ENCODE data around the gene PLA2G12B.
A peak's percentile ranks its signal among the peaks of the same experiment; 100 is the strongest.
"Not testable (repeated sequence)": the region's sequence is repeated elsewhere in the genome, so short reads cannot be mapped to it uniquely, and the experiment has no call there.

PLA2G12B gene

DNA sequence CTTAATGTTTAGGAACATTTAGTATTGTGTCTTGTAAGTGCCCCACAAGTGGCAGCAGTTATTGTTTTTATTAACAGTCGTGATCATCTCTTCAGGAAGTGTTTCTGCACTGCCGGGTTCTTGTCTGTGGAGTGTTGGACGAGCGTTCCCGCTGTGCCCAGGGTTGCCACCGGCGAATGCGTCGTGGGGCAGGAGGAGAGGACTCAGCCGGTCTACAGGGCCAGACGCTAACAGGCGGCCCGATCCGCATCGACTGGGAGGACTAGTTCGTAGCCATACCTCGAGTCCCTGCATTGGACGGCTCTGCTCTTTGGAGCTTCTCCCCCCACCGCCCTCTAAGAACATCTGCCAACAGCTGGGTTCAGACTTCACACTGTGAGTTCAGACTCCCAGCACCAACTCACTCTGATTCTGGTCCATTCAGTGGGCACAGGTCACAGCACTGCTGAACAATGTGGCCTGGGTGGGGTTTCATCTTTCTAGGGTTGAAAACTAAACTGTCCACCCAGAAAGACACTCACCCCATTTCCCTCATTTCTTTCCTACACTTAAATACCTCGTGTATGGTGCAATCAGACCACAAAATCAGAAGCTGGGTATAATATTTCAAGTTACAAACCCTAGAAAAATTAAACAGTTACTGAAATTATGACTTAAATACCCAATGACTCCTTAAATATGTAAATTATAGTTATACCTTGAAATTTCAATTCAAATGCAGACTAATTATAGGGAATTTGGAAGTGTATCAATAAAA is 22.2 kb downstream of the PLA2G12B start:
- no peak for DNase-seq

DNA sequence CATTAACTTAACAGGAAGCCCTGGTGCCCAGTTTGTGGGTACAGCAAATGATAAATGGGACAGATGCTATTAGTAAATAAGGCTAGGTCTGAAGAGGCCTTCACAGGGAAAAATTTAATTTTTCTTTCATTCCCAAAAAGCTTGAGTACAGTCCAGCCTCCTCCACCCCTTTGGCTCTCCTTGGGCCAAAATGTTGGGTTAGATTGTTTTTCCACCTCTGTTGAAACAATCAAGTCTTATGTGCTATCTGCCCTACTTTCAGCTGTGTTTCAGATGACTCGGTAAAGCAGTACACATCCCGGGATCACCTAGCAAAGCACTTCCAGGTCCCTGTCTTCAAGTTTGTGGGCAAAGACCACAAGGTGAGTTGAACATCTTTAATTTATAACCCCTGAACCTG is 24.3 kb downstream of the PLA2G12B start:
- DNase-seq: peak; percentile 32

DNA sequence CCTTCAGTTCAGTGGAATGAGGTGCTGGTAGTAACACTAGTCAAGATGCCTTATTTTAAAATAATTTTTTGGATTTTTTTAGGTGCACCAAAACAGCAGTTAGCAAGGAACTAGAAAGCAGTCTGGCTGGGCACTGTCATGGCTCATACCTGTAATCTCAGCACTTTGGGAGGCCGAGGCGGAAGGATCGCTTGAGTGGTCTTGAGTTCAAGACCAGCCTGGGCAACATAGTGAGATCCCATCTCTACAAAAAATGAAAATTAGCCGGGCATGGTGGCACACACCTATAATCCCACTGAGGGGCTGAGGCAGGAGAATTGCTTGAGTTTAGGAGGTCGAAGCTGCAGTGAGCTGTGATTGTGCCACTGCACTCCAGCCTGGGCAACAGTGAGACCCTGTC is 25.8 kb downstream of the PLA2G12B start:
- DNase-seq: no peak

DNA sequence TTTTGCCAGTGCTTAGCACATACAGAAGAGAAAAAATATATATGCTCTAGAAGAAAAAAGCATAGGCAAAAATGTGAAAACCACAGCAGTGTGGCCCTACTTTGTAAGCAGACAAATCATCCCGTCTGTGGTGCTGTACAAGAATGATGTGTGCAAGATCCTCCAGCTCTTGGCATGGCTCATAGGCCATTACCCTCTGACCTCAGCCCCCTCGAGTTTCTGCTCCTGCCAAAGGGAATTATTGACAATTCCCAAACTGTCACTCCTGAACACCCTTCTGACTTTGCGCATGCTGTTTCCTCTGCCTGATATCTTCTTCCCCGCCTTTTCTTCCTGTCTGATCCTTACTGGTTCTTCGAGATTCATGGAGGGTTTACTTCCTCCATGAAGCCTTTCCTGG is 27.1 kb downstream of the PLA2G12B start:
- no peak for DNase-seq

DNA sequence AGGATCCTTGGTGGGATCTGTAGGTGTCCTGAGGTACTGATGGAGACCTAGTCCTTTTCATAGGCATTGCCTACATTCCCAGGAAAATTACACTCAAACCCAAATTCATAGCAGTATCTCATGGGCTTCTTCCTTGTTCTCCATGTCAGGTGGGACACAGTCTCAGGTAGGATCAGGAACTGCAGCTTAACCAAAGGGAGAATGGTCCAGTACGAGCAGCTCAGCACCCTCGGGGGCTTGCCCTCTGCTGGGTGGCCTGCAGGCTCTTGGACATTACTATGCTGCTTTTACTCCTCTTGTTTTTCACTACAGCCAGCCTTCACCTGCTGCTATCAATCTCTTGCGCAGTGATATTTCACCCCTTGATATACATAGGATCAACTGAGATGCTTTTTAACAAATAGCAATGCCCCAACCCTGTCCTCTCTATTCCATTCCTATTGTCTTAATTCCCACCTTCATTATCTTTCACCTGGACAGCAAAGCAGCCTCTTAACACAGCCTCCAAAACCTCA is 28.6 kb downstream of the PLA2G12B start:
- no peak for DNase-seq

DNA sequence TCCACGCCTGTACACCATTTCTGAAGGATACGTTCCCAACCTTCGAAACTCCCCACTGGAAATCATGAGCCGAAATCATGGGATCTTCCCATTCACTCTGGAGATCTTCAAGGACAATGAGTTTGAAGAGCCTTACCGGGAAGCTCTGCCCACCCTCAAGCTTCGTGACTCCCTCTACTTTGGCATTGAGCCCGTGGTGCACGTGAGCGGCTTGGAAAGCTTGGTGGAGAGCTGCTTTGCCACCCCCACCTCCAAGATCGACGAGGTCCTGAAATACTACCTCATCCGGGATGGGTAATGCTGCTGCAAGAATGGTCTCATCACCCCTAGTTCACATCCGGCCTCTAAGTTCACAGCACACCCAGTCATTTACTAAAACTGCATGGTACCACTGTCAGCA is 30.3 kb downstream of the PLA2G12B start:
- no peak for DNase-seq

DNA sequence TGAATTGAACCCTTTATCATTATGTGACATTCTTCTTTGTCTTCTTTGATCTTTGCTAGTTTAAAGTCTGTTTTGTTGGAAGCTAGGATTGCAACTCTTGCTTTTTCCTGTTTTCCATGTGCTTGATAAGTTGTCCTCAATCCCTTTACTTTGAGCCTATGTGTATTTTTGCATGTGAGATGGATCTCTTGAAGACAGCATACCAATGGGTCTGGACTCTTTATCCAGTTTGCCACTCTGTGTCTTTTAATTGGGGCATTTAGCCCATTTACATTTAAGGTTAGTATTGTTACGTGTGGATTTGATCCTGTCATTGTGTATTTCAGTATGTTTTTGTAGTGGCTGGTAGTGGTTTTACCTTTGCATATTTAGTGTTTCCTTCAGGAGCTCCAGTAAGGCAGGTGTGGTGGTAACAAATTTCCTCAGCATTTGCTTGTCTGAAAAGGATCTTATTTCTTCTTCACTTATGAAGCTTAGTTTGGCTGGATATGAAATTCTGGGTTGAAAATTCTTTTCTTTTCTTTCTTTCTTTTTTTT is 33.4 kb downstream of the PLA2G12B start:
- DNase-seq: not testable (repeated sequence)

DNA sequence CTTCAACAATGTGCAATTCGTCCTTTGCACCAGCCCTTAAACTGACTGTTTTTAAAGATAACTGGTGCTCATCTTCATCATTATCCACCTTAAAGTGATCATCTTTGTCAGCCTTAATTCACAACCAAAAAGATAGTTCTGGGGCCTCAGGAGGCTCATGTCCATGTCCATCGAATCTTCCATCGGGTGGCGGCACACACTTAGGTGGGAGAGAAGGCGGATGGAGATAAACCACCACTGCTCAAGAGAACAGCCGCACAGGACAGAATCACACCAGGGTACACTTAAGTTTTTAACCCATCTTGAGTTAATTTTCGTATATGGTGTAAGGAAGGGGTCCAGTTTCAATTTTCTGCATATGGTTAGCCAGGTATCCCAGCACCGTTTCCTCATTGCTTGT is 36.3 kb downstream of the PLA2G12B start:
- no peak for DNase-seq

DNA sequence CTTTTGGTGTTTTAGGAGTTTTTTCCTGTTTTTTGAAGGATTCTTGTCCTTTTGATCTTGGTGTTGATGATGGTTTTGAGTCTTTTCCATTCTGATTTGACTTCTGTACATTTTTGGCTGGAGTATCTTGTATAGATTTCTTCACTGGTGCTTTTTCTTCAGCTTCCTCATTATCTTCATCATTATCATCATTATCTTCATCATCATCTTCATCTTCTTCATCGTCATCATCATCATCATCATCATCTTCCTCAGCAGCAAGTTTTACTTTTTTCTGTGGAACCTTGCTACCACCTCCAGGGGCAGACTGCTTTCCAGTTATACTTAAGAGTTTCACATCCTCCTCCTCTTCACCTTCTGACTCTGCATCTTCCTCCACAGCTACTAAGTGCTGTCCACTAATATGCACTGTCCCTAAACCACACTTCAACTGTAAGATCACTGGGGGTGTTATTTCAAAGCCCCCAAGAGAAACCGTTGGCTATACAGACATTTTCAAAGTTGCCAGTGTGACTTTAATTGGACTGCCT is 36.7 kb downstream of the PLA2G12B start:
- DNase-seq: not testable (repeated sequence)

DNA sequence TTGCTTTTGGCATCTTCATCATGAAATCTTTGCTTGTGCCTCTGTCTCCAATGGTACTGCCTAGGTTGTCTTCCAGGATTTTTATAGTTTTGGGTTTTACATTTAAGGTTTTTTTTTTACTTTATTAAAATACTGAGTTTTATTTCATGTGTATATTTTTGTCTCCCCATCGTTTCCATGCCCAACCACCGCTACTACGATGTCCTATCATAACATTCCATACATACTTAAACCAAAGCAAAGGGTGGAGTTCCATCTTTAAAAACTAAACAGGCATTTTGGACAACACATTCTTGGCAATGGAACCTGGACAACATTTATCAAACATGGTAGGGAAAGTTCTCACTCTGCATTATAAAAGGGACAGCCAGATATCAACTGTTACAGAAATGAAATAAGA is 37.4 kb downstream of the PLA2G12B start:
- DNase-seq: not testable (repeated sequence)

DNA sequence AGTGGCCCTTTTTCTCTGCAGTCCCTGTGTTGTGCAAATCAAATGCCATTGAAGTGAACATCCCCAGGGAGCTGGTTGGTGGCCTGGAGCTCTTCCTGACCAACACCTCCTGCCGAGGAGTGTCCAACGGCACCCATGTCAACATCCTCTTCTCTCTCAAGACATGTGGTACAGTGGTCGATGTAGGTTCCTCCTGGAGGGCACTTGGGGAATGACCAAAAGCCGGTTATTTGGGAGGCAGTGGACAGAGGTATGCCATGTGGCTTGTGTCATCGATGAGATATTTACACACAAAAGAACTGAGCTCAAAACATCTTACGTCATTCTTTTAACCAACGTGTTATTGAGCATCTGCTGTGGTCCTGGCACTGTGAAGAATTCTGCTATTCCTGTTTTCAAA is 41.3 kb downstream of the PLA2G12B start:
- DNase-seq: no peak

DNA sequence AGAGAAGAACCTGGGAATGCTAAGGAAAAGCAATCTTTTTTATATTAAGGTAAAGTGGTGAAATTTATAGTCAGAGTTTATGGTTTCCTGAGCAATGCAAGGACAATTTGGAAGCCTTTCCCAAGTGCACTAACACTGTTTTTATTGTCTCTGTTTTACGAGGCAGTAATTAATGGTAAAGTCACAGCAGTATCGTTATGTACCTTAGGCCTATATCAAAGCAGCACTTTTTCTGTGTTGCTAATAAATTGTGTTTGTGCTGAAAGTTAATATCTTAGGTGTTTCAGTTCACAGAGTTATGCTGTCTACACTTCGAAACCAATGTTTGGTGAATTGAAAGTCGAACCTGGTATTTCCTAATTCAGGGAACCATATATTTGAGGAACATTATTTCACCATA is 41.9 kb downstream of the PLA2G12B start:
- DNase-seq: no peak

DNA sequence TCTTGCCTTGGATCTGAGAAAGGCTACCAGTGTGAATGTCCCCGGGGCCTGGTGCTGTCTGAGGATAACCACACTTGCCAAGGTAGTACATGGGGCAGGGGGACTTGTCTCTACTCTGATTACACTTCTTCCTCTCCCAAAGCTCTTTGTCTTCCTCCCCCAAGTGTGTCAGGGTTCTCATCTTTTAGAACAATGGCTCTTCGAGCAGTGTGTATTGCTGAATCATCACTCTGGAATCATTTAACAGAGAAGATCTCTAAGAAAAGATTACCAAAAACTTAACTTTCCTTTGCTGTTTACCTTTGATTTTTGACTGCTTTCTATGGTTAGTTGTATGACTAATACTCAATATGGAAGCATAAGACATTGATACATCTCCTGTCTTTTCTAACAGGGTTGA is 42.8 kb downstream of the PLA2G12B start:
- no peak for DNase-seq

DNA sequence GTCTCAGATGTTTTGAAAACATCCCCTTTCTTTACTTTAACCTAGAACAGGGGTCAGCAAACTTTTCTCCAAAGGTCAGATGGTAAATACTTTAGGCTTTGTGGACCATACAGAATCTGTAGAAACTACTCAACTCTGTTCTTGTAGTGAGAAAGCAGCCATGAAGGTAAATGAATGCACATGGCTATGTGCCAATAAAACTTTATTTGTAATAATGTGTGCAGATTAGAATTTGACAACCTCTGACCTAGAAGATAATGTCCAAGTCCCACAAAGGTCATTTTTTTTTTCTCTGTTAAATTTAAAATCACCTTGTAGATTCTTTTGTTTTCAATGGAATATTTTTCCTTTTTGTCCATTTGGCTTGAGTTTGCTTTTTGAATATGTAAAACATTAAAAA is 43.9 kb downstream of the PLA2G12B start:
- no peak for DNase-seq

DNA sequence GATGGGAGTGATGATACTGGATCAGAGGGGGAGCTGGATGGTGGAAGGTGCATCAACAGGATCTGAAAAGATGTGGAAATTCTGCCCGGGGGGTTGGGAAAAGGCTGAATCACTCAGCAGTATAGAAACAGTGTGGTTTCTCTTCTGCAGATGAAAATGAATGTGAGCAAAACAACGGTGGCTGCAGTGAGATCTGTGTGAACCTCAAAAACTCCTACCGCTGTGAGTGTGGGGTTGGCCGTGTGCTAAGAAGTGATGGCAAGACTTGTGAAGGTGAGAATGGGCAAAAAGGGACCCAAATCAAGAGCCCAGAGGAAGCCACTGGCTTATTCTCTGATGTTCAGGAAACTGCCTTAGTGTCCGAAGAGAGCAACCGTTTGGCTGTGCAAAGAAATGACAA is 48.2 kb downstream of the PLA2G12B start:
- DNase-seq: no peak

DNA sequence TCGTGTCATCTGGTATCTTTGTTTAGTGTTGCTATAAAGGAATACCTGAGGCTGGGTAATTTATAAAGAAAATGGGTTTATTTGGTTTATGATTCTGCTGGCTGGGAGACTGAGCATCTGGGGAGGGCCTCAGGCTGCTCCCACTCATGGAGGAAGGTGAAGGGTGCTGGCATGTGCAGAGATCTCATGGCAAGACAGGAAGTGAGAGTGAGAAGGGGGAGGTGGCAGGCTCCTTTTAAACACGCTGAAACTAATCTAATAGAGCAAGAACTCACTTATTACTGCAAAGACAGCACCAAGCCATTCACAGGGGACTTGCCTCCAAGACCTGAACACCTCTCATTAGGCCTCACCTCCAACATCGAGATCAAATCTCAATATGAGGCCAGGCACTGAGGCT is 49.8 kb downstream of the PLA2G12B start:
- no peak for DNase-seq

DNA sequence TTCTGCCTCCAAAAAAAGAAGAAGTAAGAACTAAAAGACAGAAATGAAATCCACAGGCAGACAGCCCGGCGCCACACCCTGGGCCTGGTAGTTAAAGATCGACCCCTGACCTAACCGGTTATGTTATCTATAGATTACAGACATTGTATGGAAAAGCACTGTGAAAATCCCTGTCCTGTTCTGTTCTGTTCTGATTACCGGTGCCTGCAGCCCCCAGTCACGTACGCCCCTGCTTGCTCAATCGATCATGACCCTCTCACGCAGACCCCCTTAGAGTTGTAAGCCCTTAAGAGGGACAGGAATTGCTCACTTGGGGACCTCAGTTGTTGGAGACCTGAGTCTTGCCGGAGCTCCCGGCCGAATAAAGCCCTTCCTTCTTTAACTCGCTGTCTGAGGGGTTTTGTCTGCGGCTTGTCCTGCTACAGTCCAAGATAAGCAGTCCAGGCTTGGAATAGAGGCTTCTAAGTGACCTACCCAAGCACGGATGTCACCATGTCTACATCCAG is 50.6 kb downstream of the PLA2G12B start:
- DNase-seq: not testable (repeated sequence)

DNA sequence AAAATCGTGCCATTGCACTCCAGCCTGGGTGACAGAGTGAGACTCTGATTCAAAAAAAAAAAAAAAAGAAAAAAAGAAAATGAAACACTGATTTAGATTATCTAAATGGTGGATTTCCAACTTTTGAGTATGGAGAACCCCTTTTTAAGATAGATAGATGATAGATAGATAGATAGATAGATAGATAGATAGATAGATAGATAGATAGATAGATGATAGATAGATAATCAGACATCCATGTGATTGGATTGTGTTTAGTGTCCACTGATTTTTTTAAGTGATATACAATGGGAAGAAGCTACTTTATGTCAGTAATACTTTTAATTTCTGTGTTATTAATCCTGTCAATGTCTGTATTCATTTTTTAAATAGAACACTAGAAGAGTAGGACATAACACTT is 55.1 kb downstream of the PLA2G12B start:
- DNase-seq: no peak

DNA sequence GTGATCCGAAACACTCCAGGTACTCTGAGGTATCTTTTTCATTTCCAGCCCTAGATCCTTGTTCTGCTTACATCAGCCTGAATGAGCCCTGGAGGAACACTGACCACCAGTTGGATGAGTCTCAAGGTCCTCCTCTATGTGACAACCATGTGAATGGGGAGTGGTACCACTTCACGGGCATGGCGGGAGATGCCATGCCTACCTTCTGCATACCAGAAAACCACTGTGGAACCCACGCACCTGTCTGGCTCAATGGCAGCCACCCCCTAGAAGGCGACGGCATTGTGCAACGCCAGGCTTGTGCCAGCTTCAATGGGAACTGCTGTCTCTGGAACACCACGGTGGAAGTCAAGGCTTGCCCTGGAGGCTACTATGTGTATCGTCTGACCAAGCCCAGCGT is 56.0 kb downstream of the PLA2G12B start:
- DNase-seq: no peak

DNA sequence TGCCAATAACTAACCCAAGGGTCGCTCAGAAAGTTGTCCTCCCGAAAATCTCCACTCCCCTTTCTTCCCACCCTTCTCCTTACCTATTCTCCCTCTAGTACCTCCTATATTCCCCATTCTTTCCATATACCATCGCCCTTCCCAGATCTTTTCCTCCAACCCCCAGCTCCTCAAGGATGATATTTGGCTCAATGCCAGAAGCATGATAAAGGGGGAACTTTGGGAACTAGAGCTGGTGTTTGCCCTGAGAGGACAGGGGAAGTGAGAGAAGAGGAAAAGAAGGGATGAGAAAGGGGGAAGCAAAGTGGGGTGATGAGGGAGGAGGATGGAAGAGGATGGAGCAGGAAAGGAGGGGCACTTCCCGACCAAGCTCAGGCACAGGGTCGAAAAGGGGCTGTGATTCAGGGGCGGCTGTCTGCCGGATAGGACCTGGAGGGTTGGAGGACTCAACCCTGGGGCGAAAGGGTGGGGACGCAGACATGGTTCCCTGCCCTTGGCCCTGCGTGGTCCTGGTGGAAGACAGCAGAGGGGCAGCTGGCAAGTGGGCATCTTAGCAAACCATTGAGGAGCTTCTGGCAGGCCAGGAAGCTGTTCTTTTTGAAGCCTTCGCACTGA is 59.3 kb downstream of the PLA2G12B start:
- DNase-seq: no peak

DNA sequence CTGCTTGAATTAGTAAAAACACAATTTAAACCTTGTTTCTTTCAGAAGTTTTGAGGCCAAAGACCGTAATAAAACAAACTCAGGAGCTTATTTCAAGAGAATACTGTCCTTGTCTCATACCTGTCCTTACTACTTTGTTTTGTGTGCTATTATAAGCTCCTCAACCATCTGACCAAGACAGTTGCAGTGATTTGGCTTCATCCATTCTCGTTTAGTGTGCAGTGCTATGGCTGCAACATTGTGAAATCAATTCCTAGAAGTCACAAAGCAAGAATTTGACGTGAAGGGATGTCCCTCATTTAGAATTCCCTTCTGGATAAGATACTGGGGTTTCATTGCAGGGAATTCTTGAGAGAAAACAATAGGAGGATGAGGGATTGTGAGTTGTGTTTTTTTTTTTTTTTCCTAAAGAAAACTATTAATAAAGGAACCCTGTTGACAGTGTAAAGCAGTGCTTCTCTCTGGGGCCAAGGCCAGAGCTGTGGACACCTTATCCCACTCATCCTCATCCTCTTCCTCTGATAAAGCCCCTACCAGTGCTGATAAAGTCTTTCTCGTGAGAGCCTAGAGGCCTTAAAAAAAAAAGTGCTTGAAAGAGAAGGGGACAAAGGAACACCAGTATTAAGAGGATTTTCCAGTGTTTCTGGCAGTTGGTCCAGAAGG is 61.3 kb downstream of the PLA2G12B start, which contains the start of gene OIT3:
Gene OIT3, plus strand, starts transcription at position 604 of the 663 bp plus-strand sequence. CDS start 60 bp downstream, outside the sequence.
- DNase-seq: no peak

DNA sequence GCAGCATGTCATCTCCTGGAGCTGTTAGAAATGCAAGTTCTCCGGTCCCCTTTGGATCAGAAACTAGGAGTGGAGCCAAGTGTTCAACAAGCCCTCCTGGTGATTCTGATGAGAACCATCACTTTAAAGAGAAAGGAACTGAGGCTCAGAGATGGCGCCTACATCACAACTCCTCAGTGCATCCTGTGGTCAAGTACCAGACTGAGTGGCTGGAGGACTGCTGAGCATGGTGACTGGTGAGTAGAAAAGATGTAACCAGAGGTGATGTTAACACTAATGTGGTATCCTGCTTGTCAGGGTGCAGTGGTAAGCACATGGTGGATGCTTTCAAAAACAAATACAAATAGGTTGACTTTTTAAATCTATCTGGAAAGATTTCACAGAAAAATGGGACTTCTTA is 64.5 kb downstream of the PLA2G12B start:
- no peak for DNase-seq

DNA sequence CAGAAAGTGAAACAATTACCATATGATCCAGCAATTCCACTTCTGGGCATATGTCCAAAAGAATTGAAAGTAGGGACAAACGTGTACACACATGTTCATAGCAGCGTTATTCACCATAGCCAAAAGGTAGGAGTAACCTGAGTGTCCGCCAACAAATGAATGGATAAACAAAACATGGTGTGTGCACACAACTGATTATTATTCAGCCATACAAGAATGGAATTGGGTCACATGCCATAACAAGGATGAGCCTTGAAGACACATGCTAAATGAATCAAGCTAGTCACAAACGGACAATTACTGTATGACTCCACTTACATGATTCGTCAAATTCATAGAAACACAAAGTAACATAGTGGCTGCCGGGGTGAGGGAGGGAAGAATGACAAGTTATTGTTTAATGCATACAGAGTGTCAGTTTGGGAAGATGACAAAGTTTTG is 65.2 kb downstream of the PLA2G12B start:
- peak; percentile 27 for DNase-seq
